Measurements from ENCODE around the gene OR4K2.
A peak's percentile ranks its signal among the peaks of the same experiment; 100 is the strongest.

The OR4K2 gene

DNA sequence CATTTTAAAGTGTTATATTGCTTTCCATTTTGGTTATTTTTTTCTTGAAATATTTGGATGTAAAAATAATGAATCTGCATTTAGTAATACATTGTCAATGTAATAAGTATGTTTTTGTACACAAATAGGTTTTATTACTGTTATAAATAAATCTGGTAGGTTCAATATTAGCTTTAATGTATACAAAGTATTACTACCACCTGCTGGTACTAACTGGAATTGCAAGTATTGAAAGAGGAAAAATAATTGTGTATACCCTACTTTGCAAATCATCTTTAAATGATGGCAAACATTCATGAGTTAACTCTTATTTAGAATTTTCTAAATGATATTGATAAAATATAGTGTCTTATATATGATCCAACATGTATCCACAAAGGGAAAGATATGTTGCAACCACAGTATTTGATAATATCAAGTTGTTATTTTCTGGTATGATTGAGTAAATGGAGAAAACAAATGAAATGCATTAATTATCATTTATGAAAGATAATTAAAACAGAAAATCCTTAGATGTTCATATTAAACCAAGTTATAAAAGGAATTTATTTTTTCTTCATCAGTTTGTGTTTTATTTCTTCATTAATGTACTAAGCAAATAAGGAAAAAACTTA is 3.2 kb downstream of the OR4K2 start:
- peak; percentile 22 for DNase-seq (ENCODE audit: low spot score)
- TF ChIP-seq, protein P1, sequence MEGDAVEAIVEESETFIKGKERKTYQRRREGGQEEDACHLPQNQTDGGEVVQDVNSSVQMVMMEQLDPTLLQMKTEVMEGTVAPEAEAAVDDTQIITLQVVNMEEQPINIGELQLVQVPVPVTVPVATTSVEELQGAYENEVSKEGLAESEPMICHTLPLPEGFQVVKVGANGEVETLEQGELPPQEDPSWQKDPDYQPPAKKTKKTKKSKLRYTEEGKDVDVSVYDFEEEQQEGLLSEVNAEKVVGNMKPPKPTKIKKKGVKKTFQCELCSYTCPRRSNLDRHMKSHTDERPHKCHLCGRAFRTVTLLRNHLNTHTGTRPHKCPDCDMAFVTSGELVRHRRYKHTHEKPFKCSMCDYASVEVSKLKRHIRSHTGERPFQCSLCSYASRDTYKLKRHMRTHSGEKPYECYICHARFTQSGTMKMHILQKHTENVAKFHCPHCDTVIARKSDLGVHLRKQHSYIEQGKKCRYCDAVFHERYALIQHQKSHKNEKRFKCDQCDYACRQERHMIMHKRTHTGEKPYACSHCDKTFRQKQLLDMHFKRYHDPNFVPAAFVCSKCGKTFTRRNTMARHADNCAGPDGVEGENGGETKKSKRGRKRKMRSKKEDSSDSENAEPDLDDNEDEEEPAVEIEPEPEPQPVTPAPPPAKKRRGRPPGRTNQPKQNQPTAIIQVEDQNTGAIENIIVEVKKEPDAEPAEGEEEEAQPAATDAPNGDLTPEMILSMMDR (IDR thresholded peaks at IDR 0.05; ENCODE audit: extremely low read depth, missing control alignments): peak; percentile 55

DNA sequence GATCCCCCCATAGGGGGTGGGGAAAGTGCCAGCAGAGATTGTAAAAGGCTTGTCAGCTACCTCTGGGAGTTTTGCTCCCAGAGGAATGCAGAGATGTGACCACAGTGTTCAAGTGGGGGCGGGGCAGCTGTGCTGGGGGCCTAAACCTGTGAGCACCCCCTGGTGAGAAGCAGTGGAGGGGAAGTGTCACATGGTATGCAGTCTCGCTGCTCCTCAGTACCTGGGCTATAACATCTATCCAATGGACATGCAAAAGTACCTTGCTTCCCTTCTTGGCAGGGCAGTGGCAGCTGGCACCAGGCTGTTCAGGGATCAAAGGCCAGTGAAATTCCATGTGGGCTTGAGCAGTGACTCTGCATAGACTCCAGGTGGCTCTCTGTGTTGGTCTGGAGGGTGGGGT is 20.3 kb downstream of the OR4K2 start:
- DNase-seq (ENCODE audit: low spot score): no peak
- TF ChIP-seq, protein P1 (IDR thresholded peaks at IDR 0.05; ENCODE audit: extremely low read depth, missing control alignments): no peak

DNA sequence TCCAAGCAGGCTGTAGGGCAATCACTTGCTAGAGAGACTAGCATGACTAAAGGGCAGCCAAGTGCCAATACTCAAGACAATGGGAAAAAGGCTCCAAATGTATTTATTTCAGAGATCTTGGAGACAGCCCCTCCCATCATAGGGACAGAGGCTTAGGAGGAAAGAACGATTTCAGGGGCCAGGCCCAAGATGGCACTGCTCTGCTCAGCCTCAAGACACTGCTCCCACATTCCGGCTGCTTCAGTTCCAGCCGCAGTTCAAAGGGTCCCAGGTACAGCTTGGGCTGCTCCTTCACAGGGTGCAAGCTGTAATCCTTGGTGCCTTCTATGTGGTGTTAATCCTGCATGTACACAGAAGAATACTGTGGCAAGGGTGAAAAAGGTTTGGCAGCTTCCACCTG is 26.1 kb downstream of the OR4K2 start:
- DNase-seq (ENCODE audit: low spot score): no peak
- TF ChIP-seq, protein P1 (IDR thresholded peaks at IDR 0.05; ENCODE audit: extremely low read depth, missing control alignments): no peak

DNA sequence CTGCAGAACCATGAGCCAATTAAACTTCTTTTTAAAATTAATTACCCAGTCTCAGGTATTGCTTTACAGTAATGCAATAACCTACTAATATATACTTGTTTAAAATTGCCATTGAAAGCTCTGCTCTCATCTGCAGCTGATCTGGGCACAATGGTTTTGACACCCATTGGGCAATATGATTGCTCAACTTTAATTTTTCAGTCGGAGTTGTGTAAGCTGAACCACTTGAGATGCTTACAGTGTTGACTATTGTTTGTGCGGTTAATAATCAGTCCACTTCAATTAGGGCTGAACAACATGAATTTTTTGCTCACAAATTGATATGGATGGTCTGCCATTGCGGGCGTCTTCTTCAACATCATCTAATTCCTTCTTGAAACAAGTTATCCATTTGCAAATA is 27.5 kb downstream of the OR4K2 start:
- no peak for DNase-seq (ENCODE audit: low spot score)
- TF ChIP-seq, protein P1 (IDR thresholded peaks at IDR 0.05; ENCODE audit: extremely low read depth, missing control alignments): no peak

DNA sequence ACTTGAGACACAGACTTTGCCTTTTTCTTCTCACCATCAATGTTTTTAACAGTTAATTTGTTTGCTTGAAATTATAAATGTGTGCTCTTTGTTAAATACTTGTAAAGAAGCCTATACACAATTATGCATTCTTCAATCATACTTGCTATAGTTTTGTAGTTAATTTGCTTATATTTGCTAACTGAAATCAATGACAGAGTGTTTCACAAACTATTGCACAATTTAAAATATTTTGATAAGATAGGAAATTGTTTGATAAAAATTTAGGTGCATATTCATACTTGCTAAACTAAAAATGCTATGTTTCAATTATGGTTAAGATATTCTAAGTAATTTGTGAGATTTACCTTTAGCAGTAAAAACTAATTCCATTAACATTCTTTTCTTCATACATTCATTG is 31.7 kb downstream of the OR4K2 start:
- DNase-seq (ENCODE audit: low spot score): no peak
- TF ChIP-seq, protein P1 (IDR thresholded peaks at IDR 0.05; ENCODE audit: extremely low read depth, missing control alignments): no peak

DNA sequence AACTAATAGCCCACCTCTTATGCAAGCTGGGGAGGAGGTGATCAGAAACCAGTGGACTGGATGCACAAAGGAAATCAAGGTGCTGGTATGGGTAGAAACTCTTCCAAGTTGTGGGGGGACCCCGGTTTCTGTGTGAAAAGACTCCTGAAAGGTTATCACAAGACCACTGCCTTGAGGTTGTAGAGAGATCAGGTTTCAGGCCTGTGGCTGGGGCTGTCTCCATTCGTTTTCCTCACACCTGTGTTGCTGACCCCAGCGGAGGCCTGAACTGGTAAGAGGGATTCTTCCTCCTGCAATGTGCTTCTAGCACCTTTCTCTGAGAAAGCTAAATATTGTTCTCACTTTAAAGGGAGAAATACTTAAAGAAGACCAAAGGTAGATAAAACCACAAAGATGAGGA is 36.2 kb downstream of the OR4K2 start:
- no peak for DNase-seq (ENCODE audit: low spot score)

DNA sequence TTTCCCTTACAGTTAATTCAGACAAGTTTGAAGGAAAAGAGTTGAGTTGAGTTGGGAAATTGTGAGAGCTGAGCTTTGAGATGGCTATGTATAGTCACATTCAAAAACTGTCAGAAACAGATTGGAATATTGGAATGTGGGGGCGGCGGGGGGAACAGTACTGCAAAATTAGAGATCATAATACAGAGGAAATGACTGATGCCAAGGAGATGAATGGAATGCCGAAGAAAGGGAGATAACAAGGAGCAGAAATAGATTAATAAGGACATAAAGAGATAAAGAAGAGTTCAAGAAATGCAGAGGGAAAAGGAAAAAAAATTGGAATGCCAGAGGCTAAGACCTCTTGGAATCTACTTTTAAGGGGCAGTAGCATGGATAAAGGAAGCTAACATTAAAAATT is 42.3 kb downstream of the OR4K2 start:
- TF ChIP-seq, protein P1 (IDR thresholded peaks at IDR 0.05; ENCODE audit: extremely low read depth, missing control alignments): no peak
- no peak for DNase-seq (ENCODE audit: low spot score)

More for the DNA sequence above, 36.2 kb downstream of the OR4K2 start:
- TF ChIP-seq, protein P1 (IDR thresholded peaks at IDR 0.05; ENCODE audit: extremely low read depth, missing control alignments): no peak

All from GM20000 (cell line).